HG03064 (cell line): ENCODE measurements around the gene C3.
"Not testable (repeated sequence)": the region's sequence is repeated elsewhere in the genome, so short reads cannot be mapped to it uniquely, and the experiment has no call there.

Source experiments
- ATAC-seq: cut with Tn5 transposase; IDR thresholded peaks from one replicate; pipeline ENCODE4 v1.9.1; 2021; ENCODE audit warnings: low read depth; ENCODE audit not compliant: unreplicated experiment

C3 gene

DNA sequence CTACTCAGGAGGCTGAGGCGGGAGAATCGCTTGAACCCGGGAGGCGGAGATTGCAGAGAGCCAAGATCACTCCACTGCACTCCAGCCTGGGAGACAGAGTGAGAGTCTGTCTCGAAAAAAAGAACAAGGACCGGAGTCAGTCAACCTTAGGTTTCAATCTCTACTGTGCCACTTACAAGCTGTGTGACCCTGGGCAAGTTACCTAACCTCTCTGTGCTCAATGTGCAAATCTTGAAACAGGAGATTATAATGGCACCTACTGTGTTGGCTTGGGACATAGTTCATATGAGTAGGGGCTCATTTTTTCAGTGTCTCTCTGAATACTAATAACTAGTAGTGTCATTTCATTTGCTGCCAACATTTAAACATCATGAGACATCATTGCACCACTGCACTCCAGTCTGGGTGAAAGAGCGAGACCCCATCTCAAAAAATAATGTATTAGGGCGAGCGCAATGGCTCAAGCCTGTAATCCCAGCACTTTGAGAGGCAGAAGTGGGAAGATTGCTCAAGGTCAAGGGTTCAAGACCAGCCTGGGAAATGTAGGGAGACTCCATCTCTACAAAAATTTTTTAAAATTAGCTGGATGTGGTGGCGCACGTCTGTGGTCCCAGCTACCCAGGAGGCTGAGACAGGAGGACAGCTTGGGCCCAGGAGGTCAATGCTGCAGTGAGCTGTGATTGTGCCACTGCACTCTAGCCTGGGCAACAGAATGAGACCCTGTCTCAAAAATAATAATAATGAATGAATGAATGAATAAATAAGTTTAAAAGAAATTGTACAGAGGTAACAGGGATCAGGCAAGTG is 5.5 kb downstream of the C3 start:
- no peak for ATAC-seq

DNA sequence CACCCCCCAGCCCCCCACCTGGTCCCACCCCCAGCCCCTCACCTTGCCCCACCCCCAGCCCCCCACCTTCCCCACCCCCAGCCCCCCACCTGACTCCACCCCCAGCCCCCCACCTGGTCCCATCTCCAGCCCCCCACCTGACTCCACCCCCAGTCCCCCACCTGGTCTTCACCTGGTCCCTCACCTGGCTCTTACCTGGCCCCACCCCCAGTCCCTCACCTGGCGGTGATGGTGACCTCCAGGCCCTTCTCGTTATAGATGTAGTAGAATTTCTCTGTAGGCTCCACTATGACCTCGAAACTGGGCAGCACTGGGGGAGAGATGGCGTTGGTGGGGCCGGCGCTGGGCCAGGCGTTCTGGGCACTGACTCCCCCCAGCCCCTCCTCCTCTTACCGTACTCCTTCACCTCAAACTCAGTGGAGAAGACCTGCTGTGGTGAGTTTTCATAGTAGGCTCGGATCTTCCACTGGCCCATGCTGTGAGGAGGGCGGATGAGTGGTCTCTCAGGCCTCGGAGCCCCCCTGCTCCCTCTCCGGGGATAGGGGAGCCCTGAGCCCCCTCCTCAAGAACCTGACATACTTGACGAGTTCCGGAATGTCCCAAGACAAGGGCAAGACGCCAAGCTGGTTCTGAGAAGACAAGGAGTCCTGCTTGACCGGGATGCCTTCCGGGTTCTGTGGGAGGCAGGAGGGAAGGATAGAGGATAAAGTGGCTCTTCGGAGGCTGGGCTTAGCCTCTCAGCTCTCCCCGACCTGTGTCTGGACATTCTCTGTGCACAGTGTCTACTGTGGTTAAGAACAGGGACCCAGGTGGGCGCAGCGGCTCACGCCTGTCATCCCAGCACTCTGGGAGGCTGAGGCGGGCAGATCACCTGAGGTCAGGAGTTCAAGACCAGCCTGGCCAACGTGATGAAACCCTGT is 6.4 kb downstream of the C3 start:
- ATAC-seq: no peak

DNA sequence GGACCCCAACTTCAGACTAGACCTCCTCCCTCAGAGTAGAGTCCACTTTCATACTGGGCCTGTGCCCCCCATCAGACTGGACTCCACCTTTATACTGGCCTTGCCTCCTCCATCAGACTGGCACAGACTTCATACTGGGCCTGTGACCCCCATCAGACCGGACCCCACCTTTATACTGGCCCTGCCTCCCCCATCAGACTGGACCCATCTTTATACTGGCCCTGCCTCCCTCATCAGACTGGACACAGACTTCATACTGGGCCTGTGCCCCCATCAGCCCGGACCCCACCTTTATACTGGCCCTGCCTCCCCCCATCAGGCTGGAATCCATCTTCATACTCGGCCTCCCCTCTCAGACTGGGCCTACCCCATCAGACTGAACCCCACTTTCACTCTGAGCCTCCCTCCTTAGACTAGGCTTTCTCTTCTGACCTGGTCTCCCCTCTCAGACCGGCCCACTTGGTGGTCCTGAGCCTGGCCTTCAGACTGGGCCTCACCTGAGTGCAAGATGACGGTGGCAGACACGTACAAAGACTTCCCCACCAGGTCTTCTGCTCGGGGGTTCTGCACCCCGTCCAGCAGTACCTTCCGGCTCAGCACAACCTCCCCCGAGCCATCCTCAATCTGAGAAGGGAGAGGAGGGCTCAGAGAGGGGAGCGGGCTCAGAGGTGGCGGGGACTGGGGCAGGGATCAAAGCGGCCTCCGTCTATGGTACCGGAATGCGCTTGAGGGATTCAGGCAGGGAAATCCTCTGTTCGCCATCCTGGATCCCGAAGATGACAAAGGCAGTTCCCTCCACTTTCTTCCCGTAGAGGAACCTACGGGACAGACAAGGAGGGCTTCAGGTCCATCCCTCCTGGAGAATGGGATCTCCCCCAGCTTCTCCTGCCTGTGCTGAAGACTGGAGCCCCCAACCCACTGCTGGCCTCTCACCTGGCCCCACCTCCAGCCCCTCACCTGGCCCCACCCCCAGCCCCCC is 7.5 kb downstream of the C3 start:
- ATAC-seq: no peak

DNA sequence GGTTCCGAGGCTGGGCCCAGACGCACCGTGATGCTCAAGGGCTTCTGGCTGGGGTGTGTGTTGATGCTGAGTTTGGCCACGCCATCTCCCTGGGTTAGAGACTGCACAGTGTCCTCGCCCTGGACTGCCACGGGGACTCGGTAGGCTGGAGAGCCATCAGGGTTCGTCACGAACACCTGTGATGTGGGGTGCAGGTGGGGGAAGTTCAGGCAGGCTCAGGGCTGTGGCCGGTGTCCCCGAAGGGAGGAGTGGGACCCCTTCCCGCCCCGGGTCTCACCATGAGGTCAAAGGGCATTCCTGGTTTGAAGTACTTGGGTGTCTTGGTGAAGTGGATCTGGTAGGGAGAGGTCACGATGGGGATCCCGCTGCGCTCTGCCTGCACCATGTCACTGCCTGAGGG is 8.2 kb downstream of the C3 start:
- no peak for ATAC-seq

DNA sequence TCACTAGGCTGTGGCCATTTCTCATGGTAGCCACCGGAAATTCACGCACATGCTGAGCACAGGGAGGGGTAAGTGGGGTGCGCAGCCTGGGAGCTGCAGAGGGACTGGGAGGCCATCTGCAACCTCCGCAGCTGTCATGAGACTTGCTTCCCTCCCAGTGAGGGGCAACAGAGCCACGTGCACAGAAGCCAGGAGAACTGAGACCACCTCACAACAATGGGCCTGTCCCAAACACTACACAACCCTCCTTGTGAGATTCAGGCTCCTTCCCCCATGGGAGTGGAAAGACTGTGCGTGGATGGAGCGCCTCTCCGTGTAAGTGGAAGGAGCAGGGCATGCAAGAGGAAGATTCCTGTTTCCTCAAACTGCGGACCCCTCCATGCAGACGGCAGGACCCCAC is 8.8 kb downstream of the C3 start:
- no peak for ATAC-seq

DNA sequence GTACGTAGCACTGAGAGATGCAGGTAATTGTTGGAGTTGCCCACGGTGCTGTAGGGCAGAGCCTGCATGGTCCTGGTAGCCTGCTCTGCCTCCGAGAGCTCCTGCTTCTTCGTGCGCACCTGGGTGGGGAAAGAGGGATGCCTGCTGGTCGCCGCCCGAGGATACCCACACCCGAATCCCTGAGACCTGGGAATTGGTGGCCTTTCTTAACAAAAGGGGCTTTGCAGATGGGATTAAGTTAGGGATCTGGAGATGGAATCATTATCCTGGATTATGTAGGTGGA is 9.4 kb downstream of the C3 start:
- no peak for ATAC-seq

DNA sequence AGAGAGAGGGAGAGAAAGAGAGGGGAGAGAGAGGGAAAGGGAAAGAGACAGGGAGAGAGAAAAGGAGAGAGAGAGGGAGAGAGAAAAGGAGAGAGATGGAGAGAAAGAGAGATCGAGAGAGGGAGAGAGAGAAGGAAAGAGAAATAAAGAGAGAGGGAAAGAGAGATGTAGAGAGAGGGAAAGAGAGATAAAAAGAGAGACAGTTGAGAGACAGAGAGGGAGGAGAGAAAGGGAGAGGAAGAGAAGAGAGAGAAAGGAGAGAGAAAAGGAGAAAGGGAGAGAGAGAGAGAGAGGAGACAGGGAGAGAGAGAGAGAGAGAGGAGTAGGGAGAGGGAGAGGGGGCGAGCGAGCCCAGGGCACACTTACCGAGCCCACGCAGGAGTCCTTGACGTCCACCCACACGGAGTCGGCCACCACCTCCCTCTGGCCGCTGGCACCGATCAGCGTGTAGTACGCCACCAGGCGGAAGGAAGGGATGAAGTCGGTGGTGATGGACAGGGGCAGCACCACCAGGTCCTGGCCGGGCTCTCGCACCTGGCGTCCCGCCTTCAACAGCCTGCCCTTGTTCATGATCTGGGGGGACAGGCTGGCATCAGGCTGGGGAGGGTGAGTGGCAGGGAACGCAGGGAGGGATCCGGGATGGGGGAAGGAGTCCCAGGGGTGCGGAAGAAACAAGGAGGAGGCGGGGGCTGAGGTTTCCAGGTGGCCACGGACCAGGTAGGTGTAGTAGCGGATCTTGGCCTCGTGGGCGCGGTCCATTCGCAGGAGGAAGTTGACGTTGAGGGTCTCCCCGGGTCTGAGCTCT is 10.0 kb downstream of the C3 start:
- no peak for ATAC-seq

DNA sequence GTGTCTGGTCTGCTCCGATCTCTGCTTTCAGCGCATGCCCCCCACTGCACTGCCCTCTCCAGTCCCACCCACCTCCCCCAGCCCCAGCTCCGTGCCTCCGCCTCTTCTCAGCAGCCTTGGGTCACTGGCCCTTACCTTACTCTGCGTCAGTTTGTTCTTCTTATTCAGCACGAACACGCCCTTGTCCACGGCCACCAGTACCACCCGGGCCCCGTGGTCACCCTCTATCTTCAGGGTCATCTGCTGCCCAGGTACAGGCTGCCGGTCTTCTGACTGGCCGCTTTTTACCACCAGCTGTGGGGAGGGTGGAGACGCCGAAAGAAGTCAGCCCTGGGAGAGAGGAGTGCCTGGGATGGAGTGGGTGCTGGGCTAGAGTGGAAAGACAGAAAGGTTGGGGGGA is 10.9 kb downstream of the C3 start:
- no peak for ATAC-seq

DNA sequence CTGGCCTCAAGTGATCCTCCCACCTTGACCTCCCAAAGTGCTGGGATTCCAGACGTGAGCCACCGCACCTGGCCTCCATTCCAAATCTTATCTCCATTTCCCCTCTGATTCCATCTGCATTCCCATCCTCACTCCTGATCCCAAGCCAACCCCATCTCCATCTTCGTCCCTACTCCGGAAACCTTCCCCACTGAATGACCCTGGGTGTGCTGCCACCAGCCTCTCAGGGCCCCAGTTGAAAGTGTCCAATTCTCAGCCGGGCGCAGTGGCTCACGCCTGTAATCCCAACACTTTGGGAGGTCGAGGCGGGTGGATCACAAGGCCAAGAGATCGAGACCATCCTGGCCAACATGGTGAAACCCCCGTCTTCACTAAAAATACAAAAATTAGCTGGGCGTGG is 11.5 kb downstream of the C3 start:
- not testable (repeated sequence) for ATAC-seq

DNA sequence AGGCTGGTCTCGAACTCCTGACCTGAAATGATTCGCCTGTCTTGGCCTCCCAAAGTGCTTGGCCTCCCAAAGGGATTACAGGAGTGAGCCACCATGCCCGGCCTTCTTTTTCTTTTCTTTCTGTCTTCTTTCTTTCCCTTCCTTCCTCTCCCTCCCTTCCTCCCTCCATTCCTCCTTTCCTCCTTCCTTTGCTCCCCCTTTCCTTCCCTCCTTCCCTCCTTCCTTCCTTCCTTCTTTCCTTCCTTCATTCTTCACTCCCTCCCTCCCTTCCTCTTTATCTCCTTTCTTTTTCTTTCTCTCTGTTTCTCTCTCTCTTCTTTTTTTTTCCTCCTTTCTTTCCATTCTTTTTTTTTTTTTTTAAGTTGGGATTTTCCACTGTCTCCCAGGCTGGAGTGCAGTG is 12.1 kb downstream of the C3 start:
- ATAC-seq: no peak

DNA sequence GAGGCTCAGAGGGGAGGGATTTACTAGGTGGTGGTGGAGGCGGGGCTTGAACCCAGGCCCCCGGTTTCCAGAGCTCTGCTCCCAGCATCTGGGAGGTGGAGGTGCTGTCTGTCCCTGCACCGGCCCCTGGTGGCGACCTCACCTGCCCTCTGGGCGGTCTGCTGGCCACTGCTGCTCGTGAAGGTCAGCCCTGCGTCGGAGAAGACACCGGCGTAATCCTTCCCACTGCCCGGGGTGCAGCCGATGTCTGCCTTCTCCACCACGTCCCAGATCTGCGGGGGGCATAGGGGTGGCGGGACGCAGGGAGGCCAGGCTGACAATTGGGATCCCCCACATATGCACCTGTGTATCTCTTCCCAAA is 12.8 kb downstream of the C3 start:
- ATAC-seq: no peak

DNA sequence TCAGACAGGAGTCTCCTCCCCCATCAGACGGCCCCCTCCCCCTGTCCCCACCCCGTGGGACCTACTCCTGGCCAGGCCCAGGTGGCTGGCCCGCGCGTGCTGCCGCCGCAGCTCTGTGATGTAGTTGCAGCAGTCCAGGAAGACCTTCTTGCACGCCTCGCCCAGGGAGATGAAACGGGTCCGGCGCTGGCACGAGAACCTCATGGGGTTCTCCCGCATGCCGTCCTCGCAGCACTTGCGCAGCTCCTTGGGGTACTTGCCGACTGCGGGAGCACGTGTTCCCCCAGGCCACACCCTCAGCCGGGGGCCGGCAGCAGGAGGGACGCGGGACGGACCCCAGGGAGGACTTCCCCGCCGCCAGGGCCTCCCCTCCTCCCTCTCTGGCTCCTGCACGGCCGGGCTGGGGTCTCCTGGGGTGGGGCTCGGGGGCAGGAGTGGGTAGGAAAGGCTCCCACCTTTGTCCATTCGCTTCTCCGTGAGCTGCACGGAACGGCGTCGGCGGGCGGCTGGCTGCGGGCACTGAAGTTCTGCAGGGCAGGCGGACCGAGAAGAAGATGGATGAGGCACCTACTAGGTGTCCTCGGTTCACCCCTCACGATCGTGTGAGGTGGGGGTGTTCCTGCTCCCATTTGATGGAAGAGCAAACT is 13.3 kb downstream of the C3 start:
- no peak for ATAC-seq

DNA sequence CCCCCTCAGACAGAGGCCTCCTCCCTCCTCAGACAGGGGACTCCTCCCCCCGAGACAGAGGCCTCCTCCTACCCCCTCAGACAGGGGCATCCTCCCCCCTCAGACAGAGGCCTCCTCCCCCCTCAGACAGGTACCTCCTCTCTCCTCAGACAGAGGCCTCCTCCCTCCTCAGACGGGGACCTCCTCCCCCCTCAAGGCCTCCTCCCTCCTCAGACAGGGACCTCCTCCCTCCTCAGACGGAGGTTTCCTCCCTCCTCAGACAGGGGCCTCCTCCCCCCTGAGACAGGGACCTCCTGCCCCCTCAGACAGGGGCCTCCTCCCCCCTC is 13.9 kb downstream of the C3 start:
- ATAC-seq: no peak

DNA sequence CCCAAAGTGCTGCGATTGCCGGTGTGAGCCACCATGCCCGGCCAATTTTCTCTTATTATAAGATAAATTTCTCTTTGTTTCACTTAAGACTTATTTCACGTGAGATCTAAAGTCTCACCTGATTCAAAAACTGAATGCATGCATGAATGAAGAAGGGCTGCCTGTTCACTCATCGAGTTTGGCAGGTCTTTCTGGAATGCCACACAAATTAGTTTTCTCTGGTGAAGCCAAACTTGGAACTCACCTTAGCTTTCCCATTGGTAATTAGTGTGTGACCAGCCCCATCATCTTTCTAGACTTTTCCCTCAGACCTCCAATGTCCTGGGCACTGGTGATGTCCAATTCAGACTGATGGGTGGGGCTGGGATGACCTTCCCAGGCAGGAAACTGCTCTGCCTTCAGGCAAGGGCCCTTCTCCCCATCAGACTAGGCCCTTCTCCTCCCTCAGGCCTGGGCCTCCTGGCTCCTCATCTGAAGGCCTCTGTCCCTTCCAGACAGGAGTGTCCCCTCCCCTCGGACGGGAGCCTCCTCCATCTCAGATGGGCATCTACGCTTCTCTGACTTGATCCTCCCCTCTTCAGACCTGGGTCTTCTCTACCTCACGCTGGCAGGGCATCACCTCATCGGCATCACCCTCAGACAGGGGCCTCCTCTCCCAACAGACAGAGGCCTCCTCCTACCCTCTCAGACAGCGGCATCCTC is 14.4 kb downstream of the C3 start:
- no peak for ATAC-seq

DNA sequence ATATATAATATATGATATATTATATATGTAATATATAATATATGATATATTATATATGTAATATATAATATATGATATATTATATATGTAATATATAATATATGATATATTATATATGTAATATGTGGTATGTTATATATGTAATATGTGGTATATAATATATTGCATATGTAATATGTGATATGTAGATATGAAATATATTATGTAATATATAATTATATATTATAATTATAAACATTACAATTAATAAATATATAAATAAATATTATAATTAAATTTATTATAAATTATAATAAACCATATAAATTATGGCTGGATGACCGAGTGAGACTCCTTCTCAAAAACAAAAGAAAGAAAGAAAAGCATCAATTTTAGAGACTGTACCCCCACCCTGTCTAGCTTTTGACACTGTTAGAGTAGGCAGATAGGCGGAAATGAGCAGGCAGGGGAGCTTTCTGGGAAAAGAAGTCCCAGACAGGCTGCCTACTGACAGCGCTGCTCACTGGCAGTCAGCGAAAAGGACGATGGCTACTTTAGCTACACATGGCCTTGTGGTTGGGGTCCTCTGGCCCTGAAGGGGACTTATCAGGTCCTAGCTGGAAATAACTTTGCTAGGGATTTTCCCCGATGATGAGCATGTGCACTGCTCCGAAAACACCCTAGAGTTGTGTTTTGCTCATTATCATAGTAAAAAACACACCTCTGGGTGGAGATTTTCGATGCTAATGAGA is 19.7 kb downstream of the C3 start:
- ATAC-seq: no peak

DNA sequence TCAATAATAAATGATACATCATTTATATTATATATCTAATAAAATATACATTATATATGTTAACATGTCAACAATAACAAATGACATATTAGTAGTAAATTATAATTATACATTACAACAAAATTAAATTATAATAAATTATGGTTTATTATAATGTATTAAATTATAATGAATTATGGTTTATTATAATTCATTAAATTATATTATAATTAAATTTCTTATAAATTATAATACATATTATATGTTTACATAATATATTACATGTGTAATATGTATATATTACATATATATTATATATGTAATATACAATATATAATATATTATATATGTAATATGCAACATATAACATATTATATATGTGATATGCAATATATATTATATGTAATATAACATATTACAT is 20.5 kb downstream of the C3 start:
- ATAC-seq: no peak

DNA sequence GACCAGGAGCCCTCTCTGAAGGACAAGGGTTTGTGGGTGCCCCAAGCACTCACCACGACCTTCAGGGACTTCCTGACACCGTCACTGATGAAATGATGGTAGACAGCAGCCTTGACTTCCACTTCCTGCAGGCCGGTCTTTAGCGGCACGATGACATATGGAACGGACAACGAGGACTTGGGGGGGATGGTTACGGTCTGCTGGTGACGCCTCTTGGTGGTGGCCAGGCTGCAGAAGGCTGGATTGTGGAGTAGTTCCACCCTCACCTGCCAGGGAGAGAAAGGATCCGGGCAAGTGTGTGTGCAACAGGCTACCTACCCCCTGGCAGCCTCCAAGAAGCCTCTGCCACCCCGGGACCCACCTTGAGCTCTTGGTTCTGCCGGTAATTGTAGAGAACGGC is 23.2 kb downstream of the C3 start:
- no peak for ATAC-seq

DNA sequence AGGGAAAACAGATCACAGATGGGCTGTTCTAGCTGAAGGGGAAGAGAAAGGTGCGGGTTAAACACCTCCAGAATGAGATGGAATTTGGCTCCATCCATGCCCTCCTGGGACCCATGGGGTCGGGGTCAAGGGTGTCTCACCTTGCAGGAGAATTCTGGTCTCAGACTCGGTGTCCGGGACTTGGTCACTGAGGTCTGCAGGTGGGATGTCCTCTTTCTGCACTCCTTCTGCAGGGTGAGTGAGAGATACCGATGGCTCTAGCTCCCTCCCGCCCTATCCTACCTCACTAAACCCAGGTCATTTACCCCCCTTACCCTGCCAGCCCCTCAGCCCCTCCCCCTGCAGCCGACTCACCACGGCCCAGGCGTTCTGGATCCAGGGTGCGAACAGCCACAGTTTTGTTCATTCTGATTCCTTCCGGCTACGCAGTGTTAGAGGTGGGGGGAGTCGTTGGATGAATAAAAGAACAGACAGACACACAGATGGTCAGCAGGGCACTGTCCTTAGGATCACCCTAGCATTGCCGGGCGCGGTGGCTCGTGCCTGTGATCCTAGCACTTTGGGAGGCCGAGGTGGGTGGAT is 24.1 kb downstream of the C3 start:
- ATAC-seq: no peak
